CD4-positive, alpha-beta T cell treated with Interleukin-15 for 4 hours (primary cell): Measurements from ENCODE around the gene CPNE1.

Source experiments
- DNase-seq: peaks from one replicate; pipeline ENCODE4 v3.0.0-alpha.2; 2020; ENCODE audit warnings: low spot score

The CPNE1 gene

DNA sequence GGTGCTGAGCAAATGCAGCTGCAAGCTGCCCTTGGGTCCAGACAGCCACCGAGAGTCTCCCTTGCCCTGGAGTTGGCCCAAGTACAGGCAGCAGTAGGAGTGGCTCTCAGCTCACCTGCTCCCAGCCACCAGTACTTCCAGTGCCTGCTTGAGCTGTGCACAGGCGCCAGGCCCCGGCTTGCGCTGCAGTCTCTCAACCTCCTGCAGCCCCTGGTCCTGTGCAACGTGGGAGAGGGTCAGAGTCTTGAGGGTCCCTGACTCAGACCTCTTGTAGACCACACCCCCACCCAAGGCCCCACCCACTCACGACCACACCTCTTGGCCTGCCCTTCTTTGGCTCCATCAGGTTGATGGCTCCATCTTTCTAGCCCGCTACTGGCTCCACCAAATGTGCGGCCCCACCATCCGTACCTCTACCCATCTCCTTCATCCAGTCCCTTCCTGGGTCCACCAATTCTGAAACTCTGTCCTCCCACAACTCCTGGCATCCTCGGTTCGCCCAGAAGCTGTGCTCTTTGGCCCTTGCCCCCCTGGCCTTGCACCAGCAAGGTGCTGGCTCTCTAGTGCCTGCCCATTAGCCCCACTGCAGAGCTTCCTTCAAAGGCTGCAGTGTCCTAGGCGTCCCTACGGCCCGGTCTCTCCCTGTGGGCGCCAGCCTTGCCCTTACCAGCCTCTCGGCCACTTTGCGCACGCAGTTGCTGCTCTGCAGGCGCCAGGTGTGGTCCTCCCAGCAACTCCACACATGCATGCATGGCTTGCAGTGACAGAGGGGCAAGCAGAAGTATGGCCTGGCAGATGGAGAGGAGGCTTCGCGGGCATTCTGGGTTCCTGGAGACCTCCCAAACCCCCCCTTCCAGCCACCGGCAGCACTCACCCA lies 65.6 kb downstream of the CPNE1 start:
- DNase-seq = no peak

DNA sequence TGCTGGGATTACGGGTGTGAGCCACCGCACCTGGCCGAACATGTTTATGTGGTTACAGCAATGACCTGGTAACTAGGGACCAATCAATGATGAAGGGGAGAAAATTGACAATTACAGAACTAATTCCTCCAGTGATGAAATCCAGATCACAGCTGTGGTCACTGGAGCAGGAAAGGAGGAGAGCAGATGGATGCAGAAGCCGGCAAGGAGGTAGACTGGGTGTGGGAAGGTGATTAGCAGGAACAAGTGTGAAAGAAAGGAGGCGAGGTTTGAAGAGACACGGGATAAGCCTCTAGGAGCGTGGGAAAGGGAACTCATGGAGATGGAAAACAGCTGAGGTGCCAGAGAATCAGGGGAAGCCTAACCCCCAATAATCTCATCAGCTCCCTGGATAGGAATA lies 66.2 kb downstream of the CPNE1 start:
- no peak for DNase-seq

DNA sequence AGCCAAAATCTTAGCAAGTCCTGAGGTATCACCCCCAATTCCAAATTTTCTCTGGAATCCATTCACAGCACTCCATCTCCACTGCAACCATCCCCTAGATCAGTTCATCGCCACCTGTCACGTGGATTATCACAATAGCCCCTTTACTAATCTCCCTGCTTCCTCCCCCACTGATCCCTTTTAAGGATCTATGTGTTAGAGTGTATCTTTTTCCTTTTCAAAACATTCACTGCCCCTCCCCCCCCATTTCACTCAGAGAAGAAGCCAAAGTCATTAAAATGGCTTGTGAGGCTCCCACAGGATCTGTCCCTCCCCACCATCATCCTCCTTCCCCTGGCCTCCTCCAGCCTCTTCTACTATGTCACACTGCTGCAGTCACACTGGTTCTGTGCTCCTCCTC lies 67.5 kb downstream of the CPNE1 start:
- DNase-seq = no peak

DNA sequence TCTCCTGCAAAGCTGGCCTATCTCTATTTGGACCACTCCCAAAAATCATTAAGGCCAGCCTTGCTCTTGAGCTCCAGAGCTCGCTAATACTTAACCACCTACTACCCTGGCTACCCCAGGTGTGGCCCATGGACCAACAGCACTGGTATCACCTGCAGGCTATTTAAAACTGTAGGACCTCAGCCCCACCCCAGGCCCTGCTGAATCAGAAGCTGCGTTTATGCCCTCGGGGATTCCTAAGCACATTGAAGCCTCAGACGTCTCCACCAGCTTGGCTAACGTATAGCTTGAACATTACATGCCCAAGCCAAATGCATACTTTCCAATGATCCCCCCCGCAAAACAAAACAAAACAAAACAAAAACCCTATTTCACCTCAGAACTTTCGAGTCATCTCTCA lies 68.8 kb downstream of the CPNE1 start:
- DNase-seq = no peak

DNA sequence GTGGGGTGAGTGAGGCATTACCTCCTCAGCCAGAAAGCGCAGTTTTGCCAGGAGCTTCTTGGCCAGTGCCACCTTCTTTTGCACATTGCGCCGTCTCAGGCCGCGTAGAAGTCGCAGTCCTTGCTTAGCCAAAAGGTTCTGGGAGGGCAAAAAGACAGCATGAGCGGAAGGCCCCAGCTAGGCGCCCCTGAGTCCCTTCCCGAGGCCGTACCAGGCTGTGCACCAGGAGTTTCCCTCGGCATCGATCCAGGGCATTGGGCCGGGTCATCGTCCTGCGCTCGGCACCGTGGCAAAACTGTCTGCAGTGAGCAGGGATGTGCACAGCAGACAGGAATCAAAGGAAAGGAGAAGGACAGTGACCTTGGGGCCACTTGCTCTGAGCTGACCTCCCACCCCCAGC lies 69.2 kb downstream of the CPNE1 start:
- no peak for DNase-seq

DNA sequence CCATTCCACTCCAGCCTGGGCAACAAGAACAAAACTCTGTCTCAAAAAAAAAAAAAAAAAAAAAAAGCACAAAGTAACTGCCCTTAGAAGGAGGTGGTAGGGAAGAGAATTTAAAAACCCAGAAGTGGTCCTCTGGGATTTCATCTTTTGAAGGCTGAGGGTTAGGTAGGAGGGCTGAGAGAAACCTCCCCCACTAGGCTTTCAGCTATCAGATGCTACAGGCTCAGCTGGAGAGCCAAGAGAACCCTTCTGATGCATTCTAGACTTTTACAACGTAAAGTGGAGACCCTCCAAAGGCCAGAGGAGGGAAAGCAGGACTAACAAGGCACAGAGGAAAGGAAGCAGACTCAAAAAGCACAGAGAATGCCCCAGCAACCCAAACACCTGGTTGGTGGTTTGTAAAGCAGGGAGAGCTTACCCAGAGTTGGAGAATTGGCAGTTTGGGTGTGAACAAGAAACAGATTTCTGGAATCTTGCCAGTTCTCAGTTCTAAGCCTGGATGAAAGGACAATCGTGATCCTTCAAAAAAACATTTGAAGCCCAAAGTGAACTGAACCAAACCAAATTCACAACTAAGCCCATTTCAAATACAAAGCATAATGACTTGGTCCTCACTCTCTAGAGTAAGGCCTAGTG lies 72.2 kb downstream of the CPNE1 start:
- DNase-seq = no peak

DNA sequence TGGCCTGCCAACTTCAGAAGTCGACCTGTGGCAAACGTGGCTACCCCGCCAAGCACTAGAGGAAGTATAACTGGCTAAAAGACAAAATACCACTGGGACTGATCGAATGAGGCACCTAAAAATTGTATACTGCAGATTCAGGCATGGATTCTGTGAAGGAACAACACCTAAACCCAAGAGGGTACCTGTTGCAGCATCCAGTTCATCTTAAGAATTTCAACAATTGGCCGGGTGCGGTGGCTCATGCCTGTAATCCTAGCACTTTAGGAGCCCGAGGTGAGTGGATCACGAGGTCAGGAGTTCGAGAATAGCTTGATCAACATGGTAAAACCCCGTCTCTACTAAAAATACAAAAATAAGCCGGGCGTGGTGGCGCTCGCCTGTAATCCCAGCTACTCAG lies 76.3 kb downstream of the CPNE1 start:
- DNase-seq = no peak

DNA sequence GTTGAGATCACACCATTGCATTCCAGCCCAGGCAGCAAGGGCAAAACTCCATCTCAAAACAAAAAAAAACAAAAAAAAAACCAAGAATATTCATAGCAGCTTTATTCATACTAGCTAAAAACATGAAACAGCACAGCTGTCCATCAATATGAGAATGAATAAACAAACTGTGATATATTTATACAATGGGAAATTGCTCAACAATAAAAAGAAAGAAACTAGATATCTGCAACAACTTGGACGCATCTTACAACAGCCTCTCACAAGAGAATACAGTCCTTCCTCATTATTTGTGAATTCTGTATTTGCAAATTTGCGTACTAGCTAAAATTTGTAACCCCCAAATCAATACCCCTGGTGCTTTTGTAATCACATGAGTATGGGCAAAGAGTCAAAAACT lies 77.3 kb downstream of the CPNE1 start:
- no peak for DNase-seq

DNA sequence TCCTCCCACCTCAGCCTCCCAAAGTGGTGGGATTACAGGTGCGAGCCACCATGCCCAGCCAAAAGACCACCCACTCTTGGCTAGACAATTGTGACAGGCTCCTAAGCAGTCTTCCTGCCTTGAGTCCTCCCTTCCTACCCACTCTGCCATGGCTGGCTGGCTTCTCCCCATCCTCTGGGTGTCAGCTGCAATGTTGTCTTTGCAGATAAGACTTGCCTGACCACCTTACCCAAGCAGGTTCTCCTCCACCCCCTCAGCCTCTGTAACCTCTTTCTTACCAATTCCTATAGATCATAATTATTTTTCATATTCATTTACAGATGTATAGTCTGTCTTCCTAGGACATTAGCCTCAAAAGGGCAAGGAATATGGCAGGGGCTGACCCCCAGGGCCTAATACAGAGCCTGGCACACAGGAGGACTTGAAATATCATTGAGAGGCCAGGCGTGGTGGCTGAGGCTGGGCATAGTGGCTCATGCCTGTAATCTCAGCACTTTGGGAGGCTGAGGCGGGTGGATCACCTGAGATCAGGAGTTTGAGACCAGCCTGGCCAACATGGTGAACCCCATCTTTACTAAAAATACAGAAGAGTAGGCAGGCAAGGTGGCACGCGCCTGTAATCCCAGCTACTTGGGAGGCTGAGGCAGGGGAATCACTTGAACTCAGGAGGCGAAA lies 77.8 kb downstream of the CPNE1 start:
- DNase-seq = no peak

DNA sequence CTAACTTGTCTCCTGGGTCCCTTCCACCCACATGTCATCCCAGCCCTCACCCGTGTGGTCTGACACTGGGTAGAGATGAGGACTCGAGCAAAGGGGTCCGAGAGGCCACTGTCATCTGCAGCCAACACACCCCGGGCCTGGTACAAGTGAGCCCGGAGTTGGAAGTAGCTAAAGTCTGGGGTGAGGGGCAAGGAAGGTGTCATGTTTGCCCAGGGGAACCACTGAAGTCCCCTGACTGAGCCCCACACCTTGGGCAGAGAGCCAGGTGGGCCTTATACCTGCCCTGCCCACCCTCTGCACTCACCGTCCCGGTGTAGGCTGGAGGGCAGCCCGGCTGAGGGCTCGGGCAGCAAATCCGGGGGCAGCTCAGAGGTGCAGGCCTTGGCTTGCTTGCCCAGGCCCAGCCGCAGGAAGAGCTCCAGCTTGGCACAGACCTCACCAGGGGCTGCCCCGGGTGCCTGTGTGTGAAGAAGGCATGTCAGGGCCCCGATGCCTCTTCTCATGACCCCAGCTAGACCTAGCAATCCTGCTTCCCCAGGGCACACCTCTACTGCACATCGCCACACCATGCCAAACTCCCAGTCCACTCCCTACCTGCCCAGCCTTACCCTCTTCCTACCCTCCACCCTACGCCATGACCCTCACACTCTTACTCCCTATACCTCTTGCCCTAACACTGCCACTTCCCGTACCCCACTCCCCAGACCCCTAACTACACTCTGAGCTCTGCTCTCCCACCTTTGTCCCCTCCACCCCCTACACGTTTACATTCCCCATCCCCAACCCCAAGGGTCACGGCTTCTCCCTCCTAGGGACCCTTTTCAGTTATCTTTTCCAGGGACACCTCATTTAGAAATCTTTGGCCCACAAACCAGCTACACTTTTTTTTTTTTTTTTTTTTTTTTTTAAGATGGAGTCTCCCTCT lies 80.8 kb downstream of the CPNE1 start:
- DNase-seq = no peak

DNA sequence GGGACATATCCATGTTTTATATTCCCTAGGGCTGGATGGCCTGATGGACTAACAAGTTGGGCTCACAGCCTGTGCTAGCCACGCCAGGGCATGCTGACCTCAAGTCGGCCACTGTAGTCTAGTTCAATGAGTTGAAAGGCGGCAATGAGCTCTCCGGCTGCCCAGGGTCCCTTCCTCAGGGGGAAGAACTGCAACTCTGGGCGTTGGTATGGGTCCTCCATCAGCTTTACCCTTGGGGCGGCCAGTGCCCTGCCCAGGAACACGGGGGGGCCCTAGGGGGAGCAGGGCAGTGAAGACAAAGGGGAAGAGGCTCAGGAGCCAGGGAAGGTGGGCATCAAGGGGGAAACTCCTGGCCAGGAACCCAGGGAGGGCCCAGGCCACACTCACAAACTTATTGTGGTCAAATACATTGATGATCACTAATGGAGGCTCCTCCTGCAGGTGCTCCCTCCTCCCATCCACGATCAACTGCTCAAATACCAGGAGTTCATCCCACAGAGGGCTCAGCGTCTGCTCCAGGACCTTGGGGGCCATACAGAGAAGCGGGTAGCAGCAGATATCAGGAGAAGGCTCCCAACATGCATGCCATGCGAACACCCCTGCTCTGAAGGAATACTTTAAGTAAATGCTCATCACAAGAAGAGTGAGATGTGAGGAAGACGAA lies 81.8 kb downstream of the CPNE1 start:
- DNase-seq = no peak

DNA sequence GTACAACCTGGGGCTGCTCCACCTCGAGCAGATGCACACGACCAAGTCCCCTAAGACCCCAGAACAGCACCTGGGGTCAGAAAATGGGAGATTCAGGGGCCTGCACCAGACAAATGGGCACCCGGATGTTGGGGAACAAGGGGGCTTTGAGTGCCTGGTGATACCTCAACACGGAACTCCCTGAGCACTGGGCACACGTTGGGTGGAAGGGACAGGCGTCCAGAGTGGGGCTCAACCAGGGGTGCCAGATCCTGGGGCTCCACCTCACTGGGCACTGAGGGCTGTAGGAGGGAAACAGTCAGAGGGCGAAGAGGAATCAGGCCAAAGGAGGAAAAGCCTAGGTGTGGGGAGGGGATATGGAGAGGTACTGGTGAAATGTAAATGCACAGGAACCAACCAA lies 82.6 kb downstream of the CPNE1 start:
- no peak for DNase-seq

DNA sequence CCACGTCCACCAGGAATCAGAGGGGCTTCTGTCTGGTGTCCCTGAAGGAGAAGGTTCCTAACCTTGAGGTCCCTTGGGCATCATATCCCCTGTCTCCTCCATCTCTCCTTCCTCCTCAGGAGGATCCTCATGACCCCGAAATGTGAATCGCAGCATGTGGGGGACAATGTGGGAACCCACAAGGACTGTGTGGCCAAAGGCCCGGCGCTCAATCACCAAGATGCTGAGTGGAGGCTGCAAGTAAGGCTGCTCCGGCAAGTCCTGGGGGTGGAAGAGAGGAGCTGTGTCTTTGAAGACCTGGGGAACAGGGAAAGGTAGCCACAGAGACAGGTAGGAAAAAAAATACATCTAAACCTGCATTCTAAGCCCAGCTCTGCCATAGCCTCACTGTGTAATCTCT lies 85.5 kb downstream of the CPNE1 start:
- DNase-seq = no peak

DNA sequence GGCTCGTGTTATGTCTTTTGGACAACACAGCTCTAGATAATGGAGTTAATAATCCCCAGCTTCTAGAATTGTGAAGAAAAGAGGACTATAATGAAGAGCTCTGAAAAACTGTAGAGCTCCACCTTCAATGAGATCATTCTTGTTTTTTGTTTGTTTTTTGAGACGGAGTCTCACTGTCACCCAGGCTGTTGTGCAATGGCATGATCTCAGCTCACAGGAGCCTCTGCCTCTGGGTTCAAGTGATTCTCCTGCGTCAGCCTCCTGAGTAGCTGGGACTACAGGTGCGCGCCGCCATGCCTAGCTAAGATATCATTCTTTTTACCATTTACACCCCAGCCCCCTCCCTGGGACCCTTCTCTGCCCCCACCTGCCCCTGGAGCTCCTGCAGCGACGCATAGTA lies 86.2 kb downstream of the CPNE1 start:
- DNase-seq = no peak

DNA sequence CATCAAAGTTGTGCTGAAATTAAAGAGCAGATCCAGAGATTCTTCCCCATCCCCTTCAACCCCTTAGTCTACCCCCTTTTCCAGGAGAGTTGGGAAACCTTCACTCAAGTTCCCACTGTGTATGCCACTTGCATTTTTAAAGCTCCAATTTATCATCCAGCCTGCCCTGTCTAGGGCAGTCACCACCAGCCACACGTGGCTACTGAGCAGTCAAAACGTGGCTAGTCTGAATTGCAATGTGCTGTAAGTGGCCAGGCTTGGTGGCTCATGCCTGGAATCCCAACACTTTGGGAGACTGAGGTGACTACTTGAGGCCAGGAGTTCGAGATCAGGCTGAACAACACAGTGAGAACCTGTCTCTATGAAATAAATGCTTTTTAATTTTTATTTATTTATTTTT lies 87.9 kb downstream of the CPNE1 start:
- no peak for DNase-seq
